Tibial nerve (tissue), 4 donors: ENCODE results near the gene SPATA1. TPM values are rescaled to one million over a fixed set of nuclear protein-coding genes. Genes with fewer than 3 reads are reported as not detected.
A peak's percentile ranks its signal among the peaks of the same experiment; 100 is the strongest.

Experiments used
- DNase-seq, 2 donors: peaks; one replicate each; pipeline ENCODE4 v3.0.0-alpha.2; 2019; ENCODE audit warnings: low spot score in 2 of 2
- H3K27ac ChIP-seq, 4 donors: fragments of 200-600 bp; sonication (generic) in 3 of 4; one replicate each; pipeline ENCODE4 v1.5.1; 2017 to 2019; ENCODE audit warnings: mild to moderate bottlenecking in 1 of 4
- H3K27me3 ChIP-seq, 2 donors: fragments of 200-600 bp; sonication (generic) in 1 of 2; one replicate each; pipeline versions ENCODE4 v1.5.1 to v1.6.0; 2017 to 2019
- H3K36me3 ChIP-seq, 3 donors: fragments of 200-600 bp; sonication (generic); one replicate each; pipeline ENCODE4 v1.5.1; 2018 to 2019
- H3K4me1 ChIP-seq, 4 donors: fragments of 200-600 bp; sonication (generic) in 3 of 4; one replicate each; pipeline ENCODE4 v1.5.1; 2017 to 2019
- H3K4me3 ChIP-seq, 4 donors: fragments of 200-600 bp; sonication (generic) in 3 of 4; one replicate each; pipeline ENCODE4 v1.5.1; 2017 to 2019; ENCODE audit warnings: mild to moderate bottlenecking in 1 of 4, moderate library complexity in 1 of 4
- H3K9me3 ChIP-seq, 4 donors: fragments of 200-600 bp; sonication (generic) in 3 of 4; one replicate each; pipeline ENCODE4 v1.5.1; 2017 to 2019
- CTCF ChIP-seq, 5 experiments: fragments of 200-600 bp in 3 of 5; fragments of 450-650 bp in 2 of 5; sonication (generic) in 3 of 5; IDR thresholded peaks; one replicate each; pipeline ENCODE4 v1.5.1; 2016 to 2019; ENCODE audit warnings: antibody characterized with exemption in 5 of 5, mild to moderate bottlenecking in 3 of 5, moderate library complexity in 2 of 5
- EP300 ChIP-seq, 2 donors: sonication (generic); formaldehyde crosslinking; IDR thresholded peaks; one replicate each; pipeline ENCODE4 v1.6.1; 2017; ENCODE audit warnings: antibody characterized with exemption in 2 of 2, mild to moderate bottlenecking in 1 of 2
- POLR2A ChIP-seq, 2 donors: fragments of 450-650 bp; IDR thresholded peaks; one replicate each; pipeline ENCODE4 v1.6.1; 2017; ENCODE audit warnings: antibody characterized with exemption in 2 of 2, mild to moderate bottlenecking in 2 of 2, moderate library complexity in 2 of 2
- WGBS, 2 donors: methylation state at CpG; one replicate each; pipeline ENCODE4 v1.1.5; 2018; 5-methylcytosine and 5-hydroxymethylcytosine counted together
- total RNA-seq, 4 donors: library from RNA; depleted of rRNA; stranded (reverse); fragments of >200 nt; gene quantifications; one replicate each; pipeline ENCODE4 v1.1.0, GENCODE V29; 2016

SPATA1 gene
- total RNA-seq, 4 donors from 2014 or later: 0.22 TPM; not detected in 3

- H3K9me3 ChIP-seq: peaks cover 0 to 6% (median 0%) of the 10 kb centered on the region in 4 donors
- H3K4me3 ChIP-seq: no peak overlapping the region
- no peak for DNase-seq
- no peaks in the 10 kb centered on the region for H3K4me1 ChIP-seq
- no peaks in the 10 kb centered on the region for H3K36me3 ChIP-seq
- TF ChIP-seq POLR2A (IDR thresholded peaks at IDR 0.05) (no peak), EP300 (IDR thresholded peaks at IDR 0.05) (no peak), CTCF (IDR thresholded peaks at IDR 0.05) (no peak)
- H3K27me3 ChIP-seq: no peaks in the 10 kb centered on the region
- 19 to 23% methylated on average over 3 of the region's 3 CpGs for WGBS, 2 donors
- peak overlapping the region in 1 of 4 donors; percentile 13 for H3K27ac ChIP-seq
Measured at GRCh38 chr1:84611796-84612195, 105.6 kb downstream of the SPATA1 start.

- TF ChIP-seq CTCF (IDR thresholded peaks at IDR 0.05): no peak
- no peak for TF ChIP-seq EP300 (IDR thresholded peaks at IDR 0.05)
- no peak for TF ChIP-seq POLR2A (IDR thresholded peaks at IDR 0.05)
- Histone ChIP-seq H3K27me3 (no peaks in the 10 kb centered on the region), H3K4me1 (no peaks in the 10 kb centered on the region), H3K9me3 (peaks cover 0 to 6% (median 0%) of the 10 kb centered on the region in 4 donors), H3K27ac (no peak overlapping the region), H3K4me3 (no peak overlapping the region), H3K36me3 (no peaks in the 10 kb centered on the region)
- 72 to 90% methylated on average over 2 of the region's 2 CpGs for WGBS, 2 donors
- DNase-seq: no peak
Measured at GRCh38 chr1:84613026-84613425, 106.8 kb downstream of the SPATA1 start.

- peaks cover 0 to 3% (median under 1%) of the 10 kb centered on the region in 4 donors for H3K4me1 ChIP-seq
- DNase-seq: no peak
- TF ChIP-seq CTCF (IDR thresholded peaks at IDR 0.05): no peak
- TF ChIP-seq EP300 (IDR thresholded peaks at IDR 0.05): no peak
- no peak for TF ChIP-seq POLR2A (IDR thresholded peaks at IDR 0.05)
- no peaks in the 10 kb centered on the region for H3K36me3 ChIP-seq
- H3K27ac ChIP-seq: no peak overlapping the region
- no peak overlapping the region for H3K4me3 ChIP-seq
- H3K27me3 ChIP-seq: no peaks in the 10 kb centered on the region
- H3K9me3 ChIP-seq: peaks cover 0 to 6% (median 0%) of the 10 kb centered on the region in 4 donors
- WGBS, 2 donors: 98 to 100% methylated on average over 2 of the region's 2 CpGs
Measured at GRCh38 chr1:84613887-84614286, 107.7 kb downstream of the SPATA1 start.

- no peaks in the 10 kb centered on the region for H3K36me3 ChIP-seq
- TF ChIP-seq CTCF (IDR thresholded peaks at IDR 0.05): no peak
- TF ChIP-seq POLR2A (IDR thresholded peaks at IDR 0.05): no peak
- TF ChIP-seq EP300 (IDR thresholded peaks at IDR 0.05): no peak
- WGBS, 2 donors: 78 to 88% methylated on average over 1 of the region's 1 CpG
- H3K9me3 ChIP-seq: peaks cover 0 to 6% (median 0%) of the 10 kb centered on the region in 4 donors
- DNase-seq: no peak
- H3K27me3 ChIP-seq: no peaks in the 10 kb centered on the region
- peaks cover 0 to 21% (median 9%) of the 10 kb centered on the region in 4 donors for H3K4me1 ChIP-seq
- H3K27ac ChIP-seq: no peak overlapping the region
- H3K4me3 ChIP-seq: no peak overlapping the region
Measured at GRCh38 chr1:84615790-84616189, 109.6 kb downstream of the SPATA1 start.

Other genes starting within 250 kb of the SPATA1 start
- gene SAMD13, start 204.7 kb upstream of the SPATA1 start, total RNA-seq: 1 to 10 TPM in 2 of 4 donors, not detected in 2; 1.0 to 1.5 TPM
- gene DNASE2B, start 107.9 kb upstream of the SPATA1 start, total RNA-seq: not detected
- 10 to 100 TPM; 18.4 to 37.5 (median 26.3) TPM for gene RPF1, start 27.1 kb upstream of the SPATA1 start, total RNA-seq
- gene GNG5, start 195 bp downstream of the SPATA1 start, total RNA-seq: 10 to 100 TPM; 39.8 to 76.9 (median 54.8) TPM
- gene CTBS, start 68.1 kb downstream of the SPATA1 start, total RNA-seq: 10 to 100 TPM; 12.9 to 18.4 (median 15.7) TPM
- gene SSX2IP, start 184.1 kb downstream of the SPATA1 start, total RNA-seq: 1 to 10 TPM; 3.6 to 5.5 (median 4.8) TPM